Fibroblast of the aortic adventitia (primary cell): Measurements from ENCODE around the gene ARL16. TPM values are rescaled to one million over a fixed set of nuclear protein-coding genes. Genes with fewer than 3 reads are reported as not detected.

Source experiments
- DNase-seq: peaks from one replicate; pipeline ENCODE4 v3.0.0-alpha.2; 2010; ENCODE audit warnings: low read depth
- H3K4me3 ChIP-seq: 2 replicates; pipeline ENCODE4 v1.5.1; 2011; ENCODE audit warnings: low read depth, mild to moderate bottlenecking, control low read depth, low read length, moderate library complexity
- CTCF ChIP-seq: IDR thresholded peaks from 2 replicates; pipeline ENCODE4 v1.5.1; 2011; ENCODE audit warnings: mild to moderate bottlenecking, low read length, control low read depth, inconsistent platforms; ENCODE audit not compliant: insufficient read depth
- total RNA-seq: library from RNA; depleted of rRNA; stranded (reverse); fragments of >200 nt; gene quantifications from 2 replicates; pipeline ENCODE4 v1.2.3, GENCODE V29; 2012; ENCODE audit warnings: low replicate concordance

Gene ARL16
- total RNA-seq, 1 donor = 26.4 TPM

GRCh38 chr17:81660441-81660840 lies 23.2 kb downstream of the ARL16 start:
- DNase-seq = no peak
- no peak overlapping the region for H3K4me3 ChIP-seq
- TF ChIP-seq CTCF = no peak

- no peak for DNase-seq
- no peak for TF ChIP-seq CTCF
- no peak overlapping the region for H3K4me3 ChIP-seq
Measured at GRCh38 chr17:81659038-81659437, 24.6 kb downstream of the ARL16 start.

- no peak for DNase-seq
- TF ChIP-seq CTCF = no peak
- H3K4me3 ChIP-seq = no peak overlapping the region
Measured at GRCh38 chr17:81656835-81657234, 26.8 kb downstream of the ARL16 start.

GRCh38 chr17:81656118-81656743 lies 27.4 kb downstream of the ARL16 start, which contains the start of gene PDE6G:
Gene PDE6G (minus strand): TSS chr17:81656542. CDS start chr17:81653305, 3,237 bp downstream.
- no peak within 1 kb of the TSS for H3K4me3 ChIP-seq
- DNase-seq = no peak
- no peak for TF ChIP-seq CTCF

GRCh38 chr17:81655378-81656117 lies 28.0 kb downstream of the ARL16 start:
- no peak for DNase-seq
- no peak for TF ChIP-seq CTCF
- H3K4me3 ChIP-seq = no peak overlapping the region

GRCh38 chr17:81652906-81653771 lies 30.5 kb downstream of the ARL16 start:
- no peak for DNase-seq
- TF ChIP-seq CTCF = no peak
- H3K4me3 ChIP-seq = no peak overlapping the region
